ENCODE data around the gene CDC20B. TPM values are rescaled to one million over a fixed set of nuclear protein-coding genes. Genes with fewer than 3 reads are reported as not detected.

CDC20B gene, protein sequence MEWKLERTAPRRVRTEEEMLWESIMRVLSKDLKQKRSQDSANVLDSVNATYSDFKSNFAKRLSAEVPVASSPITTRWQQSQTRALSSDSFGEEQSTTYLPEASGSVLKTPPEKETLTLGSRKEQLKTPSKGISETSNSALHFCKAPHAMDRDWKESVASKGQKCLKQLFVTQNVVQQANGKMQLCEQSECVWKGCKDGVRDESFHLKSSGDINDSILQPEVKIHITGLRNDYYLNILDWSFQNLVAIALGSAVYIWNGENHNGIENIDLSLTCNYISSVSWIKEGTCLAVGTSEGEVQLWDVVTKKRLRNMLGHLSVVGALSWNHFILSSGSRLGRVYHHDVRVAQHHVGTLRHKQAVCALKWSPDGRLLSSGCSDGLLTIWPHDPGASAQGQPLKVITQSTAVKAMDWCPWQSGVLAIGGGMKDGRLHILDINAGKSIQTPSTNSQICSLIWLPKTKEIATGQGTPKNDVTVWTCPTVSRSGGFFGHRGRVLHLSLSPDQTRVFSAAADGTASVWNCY
- total RNA-seq (2021; ENCODE audit: unreplicated experiment) = 0.08 TPM
- polyA plus RNA-seq (2012; ENCODE audit: insufficient read length) = 0.28 TPM
- Bru-seq, nascent RNA = percentile 25 among the genes with signal in this experiment
- BruChase-seq, experiment 1, labeled RNA remaining after a 2-hour chase = percentile 22 among the genes with signal in this experiment
- BruChase-seq, experiment 2, labeled RNA remaining after a 6-hour chase = percentile 13 among the genes with signal in this experiment
- long read RNA-seq, partial matches to known transcripts = 0 of 1 reads
- long read RNA-seq, other reads (novel, unspliced or antisense) = 1 of 1 reads

- H3K27me3 ChIP-seq (ENCODE audit: control insufficient read depth, insufficient read depth, low read length) = no peaks in the 10 kb centered on the region
- H3K4me1 ChIP-seq (ENCODE audit: control insufficient read depth, insufficient read depth, low read length) = peaks cover 25% of the 10 kb centered on the region
- BruUV-seq (replicated peaks) = no TSS peak
- TF ChIP-seq, protein P1, sequence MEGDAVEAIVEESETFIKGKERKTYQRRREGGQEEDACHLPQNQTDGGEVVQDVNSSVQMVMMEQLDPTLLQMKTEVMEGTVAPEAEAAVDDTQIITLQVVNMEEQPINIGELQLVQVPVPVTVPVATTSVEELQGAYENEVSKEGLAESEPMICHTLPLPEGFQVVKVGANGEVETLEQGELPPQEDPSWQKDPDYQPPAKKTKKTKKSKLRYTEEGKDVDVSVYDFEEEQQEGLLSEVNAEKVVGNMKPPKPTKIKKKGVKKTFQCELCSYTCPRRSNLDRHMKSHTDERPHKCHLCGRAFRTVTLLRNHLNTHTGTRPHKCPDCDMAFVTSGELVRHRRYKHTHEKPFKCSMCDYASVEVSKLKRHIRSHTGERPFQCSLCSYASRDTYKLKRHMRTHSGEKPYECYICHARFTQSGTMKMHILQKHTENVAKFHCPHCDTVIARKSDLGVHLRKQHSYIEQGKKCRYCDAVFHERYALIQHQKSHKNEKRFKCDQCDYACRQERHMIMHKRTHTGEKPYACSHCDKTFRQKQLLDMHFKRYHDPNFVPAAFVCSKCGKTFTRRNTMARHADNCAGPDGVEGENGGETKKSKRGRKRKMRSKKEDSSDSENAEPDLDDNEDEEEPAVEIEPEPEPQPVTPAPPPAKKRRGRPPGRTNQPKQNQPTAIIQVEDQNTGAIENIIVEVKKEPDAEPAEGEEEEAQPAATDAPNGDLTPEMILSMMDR (IDR thresholded peaks at IDR 0.05) = no peak
- TF ChIP-seq TCF7L2 (IDR thresholded peaks at IDR 0.05; ENCODE audit: low read depth, low read length) (0 out of 2 replicates have a peak, but pooled peaks have one; percentile 19), SIN3A (IDR thresholded peaks at IDR 0.05; ENCODE audit: borderline replicate concordance, insufficient read depth, low read depth, low read length) (peak; percentile 99)
- CTCF ChIA-PET = interaction anchor here (0.5 to 0.6 kb wide), 2 partner anchors 37 to 532 kb away, joined by 3 to 4 read pairs; no protein-coding TSS in a partner anchor
- H3K36me3 ChIP-seq (ENCODE audit: control insufficient read depth, insufficient read depth, low read length) = no peaks in the 10 kb centered on the region
- peak; percentile 89 for ATAC-seq
- H3K27ac ChIP-seq (ENCODE audit: low read length) = peak within 1 kb of the TSS; percentile 58
- intact Hi-C loops (cut with micrococcal nuclease; ENCODE audit: unreplicated experiment) = loop anchor here (2.0 kb wide), 1 partner anchor 54 kb away; the partner anchor contains the start of gene MCIDAS
- POLR2A ChIA-PET = interaction anchor here (0.5 to 0.9 kb wide), 2 partner anchors 14 to 51 kb away, joined by 5 to 6 read pairs; no protein-coding TSS in a partner anchor
- peak within 1 kb of the TSS; percentile 48 to 83 for H3K4me3 ChIP-seq (ENCODE audit: low read depth in 2 of 2, low read length in 2 of 2)
- no peaks in the 10 kb centered on the region for H3K9me3 ChIP-seq (ENCODE audit: control insufficient read depth, insufficient read depth, low read depth, low read length)
- no peak for DNase-seq (ENCODE audit: low read depth, low spot score)
- in situ Hi-C loops (cut with HindIII; ENCODE audit: low pct_unique_long_range_greater_than_20kb, low sequenced_read_pairs) = no loop called here
Observed at GRCh38 chr5:55172937-55173686, at the start of gene CDC20B. Gene CDC20B (minus strand): TSS chr5:55173177. CDS start chr5:55173000, 177 bp downstream.

DNA sequence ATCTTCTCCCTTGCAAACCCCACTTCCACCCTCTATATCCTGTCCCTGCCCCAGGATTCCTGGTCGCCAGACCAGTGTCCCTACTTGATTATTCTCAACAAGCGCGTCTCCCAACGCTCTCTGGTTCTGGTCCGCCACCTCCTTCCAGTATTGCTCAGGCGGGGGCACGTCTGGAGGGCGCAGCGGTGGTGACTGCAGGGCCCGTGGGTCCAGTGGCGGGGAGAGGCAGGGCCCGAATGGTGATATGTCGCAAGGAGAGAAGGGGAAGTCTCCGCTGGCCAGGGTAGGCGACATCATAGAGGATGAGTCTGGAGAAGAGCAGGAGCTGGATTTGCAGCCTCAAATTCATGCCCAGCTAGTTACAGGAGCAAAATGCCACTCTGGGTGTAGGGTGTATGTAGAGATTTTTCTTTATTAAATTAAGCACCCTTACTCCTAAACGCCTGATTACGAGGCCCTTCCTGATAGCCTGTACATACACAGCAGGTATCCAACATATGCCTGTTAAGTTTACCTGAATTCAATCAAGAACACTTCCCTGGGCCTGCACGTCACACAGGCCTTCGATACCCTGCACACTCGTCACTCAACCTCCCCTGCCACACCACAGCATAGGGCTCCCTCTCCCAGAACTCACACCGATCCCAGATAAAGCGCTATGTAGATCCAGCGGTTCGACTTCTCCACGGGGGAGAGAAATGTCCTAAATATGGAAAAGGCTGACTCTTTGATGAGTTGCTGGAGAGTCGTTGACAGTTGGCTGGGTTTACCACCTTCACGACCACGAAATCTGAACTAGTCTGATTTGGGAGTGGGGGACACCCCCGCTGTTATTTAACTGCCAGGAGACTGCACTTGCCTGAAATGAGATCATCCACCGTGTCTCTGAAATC lies 49.4 kb upstream of the CDC20B start:
- H3K9me3 ChIP-seq (ENCODE audit: control insufficient read depth, insufficient read depth, low read depth, low read length) = no peaks in the 10 kb centered on the region
- intact Hi-C loops (cut with micrococcal nuclease; ENCODE audit: unreplicated experiment) = no loop called here

More for the DNA sequence above, 49.4 kb upstream of the CDC20B start:
- no peak overlapping the region for H3K4me3 ChIP-seq (ENCODE audit: low read depth in 2 of 2, low read length in 2 of 2)
- ATAC-seq (no peak), DNase-seq (ENCODE audit: low read depth, low spot score) (no peak)
- H3K36me3 ChIP-seq (ENCODE audit: control insufficient read depth, insufficient read depth, low read length) = no peaks in the 10 kb centered on the region
- no peaks in the 10 kb centered on the region for H3K27me3 ChIP-seq (ENCODE audit: control insufficient read depth, insufficient read depth, low read length)
- no peak overlapping the region for H3K27ac ChIP-seq (ENCODE audit: low read length)
- POLR2A ChIA-PET = no interaction called here
- in situ Hi-C loops (cut with HindIII; ENCODE audit: low pct_unique_long_range_greater_than_20kb, low sequenced_read_pairs) = no loop called here
- H3K4me1 ChIP-seq (ENCODE audit: control insufficient read depth, insufficient read depth, low read length) = peaks cover 4% of the 10 kb centered on the region
- TF ChIP-seq POLR2AphosphoS5 (IDR thresholded peaks at IDR 0.05; ENCODE audit: low read depth, low read length) = no peak
- TF ChIP-seq, protein P1 (IDR thresholded peaks at IDR 0.05) = no peak
- TF ChIP-seq, protein P2, sequence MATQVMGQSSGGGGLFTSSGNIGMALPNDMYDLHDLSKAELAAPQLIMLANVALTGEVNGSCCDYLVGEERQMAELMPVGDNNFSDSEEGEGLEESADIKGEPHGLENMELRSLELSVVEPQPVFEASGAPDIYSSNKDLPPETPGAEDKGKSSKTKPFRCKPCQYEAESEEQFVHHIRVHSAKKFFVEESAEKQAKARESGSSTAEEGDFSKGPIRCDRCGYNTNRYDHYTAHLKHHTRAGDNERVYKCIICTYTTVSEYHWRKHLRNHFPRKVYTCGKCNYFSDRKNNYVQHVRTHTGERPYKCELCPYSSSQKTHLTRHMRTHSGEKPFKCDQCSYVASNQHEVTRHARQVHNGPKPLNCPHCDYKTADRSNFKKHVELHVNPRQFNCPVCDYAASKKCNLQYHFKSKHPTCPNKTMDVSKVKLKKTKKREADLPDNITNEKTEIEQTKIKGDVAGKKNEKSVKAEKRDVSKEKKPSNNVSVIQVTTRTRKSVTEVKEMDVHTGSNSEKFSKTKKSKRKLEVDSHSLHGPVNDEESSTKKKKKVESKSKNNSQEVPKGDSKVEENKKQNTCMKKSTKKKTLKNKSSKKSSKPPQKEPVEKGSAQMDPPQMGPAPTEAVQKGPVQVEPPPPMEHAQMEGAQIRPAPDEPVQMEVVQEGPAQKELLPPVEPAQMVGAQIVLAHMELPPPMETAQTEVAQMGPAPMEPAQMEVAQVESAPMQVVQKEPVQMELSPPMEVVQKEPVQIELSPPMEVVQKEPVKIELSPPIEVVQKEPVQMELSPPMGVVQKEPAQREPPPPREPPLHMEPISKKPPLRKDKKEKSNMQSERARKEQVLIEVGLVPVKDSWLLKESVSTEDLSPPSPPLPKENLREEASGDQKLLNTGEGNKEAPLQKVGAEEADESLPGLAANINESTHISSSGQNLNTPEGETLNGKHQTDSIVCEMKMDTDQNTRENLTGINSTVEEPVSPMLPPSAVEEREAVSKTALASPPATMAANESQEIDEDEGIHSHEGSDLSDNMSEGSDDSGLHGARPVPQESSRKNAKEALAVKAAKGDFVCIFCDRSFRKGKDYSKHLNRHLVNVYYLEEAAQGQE (IDR thresholded peaks at IDR 0.05; ENCODE audit: insufficient read depth in 1 of 2, low read depth in 2 of 2, low read length in 1 of 2) = no peak
- no peak for TF ChIP-seq TCF7L2 (IDR thresholded peaks at IDR 0.05; ENCODE audit: low read depth, low read length)
- no peak for TF ChIP-seq SIN3A (IDR thresholded peaks at IDR 0.05; ENCODE audit: borderline replicate concordance, insufficient read depth, low read depth, low read length)
- CTCF ChIA-PET = no interaction called here
- BruUV-seq (replicated peaks) = no TSS peak
